ENCODE results near the gene KRT36.

Gene KRT36

DNA sequence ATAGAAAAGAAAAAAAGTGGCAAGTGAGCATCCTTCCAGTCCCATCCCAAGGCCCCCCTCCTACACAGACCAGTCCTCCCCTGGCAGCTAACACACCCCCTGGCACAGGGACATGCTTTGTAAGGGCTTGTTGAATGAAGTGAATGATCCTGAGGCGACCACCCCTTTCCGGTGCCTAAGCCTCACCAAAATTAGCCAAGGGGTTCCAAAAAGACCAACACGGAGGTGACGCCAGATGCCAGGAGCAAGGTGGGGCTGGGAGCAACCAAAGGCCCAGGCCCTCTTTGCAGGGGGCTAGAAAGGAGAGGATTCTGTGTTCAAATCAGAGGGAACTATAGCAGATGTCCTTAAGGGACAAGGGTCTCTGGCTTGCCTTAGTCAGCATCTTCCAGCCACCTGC is 14.3 kb downstream of the KRT36 start:
- Histone ChIP-seq H3K79me2 (ENCODE audit: low read length) (no peaks in the 10 kb centered on the region), H3K27ac (ENCODE audit: low read length) (no peak overlapping the region), H3K9me2 (replicated peaks; ENCODE audit: insufficient read depth, low read length) (no peaks in the 10 kb centered on the region), H3K9me3 (replicated peaks; ENCODE audit: insufficient read depth, low read length) (no peaks in the 10 kb centered on the region), H3K27me3 (replicated peaks; ENCODE audit: insufficient read depth, low read length) (no peaks in the 10 kb centered on the region), H3K4me1 (ENCODE audit: low read length) (no peaks in the 10 kb centered on the region), H4K20me1 (ENCODE audit: insufficient read depth, low read length) (no peaks in the 10 kb centered on the region), H3K9ac (ENCODE audit: low read length) (no peak overlapping the region), H3K4me2 (ENCODE audit: low read depth, low read length) (no peak overlapping the region), H3K36me3 (replicated peaks; ENCODE audit: insufficient read depth, low read length) (no peaks in the 10 kb centered on the region), H3F3A (ENCODE audit: insufficient read depth, low read length) (no peaks in the 10 kb centered on the region), H2AFZ (ENCODE audit: low read length) (no peak overlapping the region), H3K4me3 (ENCODE audit: low read length) (no peak overlapping the region)
- DNase-seq = no peak
- TF ChIP-seq, protein P1, sequence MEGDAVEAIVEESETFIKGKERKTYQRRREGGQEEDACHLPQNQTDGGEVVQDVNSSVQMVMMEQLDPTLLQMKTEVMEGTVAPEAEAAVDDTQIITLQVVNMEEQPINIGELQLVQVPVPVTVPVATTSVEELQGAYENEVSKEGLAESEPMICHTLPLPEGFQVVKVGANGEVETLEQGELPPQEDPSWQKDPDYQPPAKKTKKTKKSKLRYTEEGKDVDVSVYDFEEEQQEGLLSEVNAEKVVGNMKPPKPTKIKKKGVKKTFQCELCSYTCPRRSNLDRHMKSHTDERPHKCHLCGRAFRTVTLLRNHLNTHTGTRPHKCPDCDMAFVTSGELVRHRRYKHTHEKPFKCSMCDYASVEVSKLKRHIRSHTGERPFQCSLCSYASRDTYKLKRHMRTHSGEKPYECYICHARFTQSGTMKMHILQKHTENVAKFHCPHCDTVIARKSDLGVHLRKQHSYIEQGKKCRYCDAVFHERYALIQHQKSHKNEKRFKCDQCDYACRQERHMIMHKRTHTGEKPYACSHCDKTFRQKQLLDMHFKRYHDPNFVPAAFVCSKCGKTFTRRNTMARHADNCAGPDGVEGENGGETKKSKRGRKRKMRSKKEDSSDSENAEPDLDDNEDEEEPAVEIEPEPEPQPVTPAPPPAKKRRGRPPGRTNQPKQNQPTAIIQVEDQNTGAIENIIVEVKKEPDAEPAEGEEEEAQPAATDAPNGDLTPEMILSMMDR (IDR thresholded peaks at IDR 0.05; ENCODE audit: low read length) = no peak
- no peak for TF ChIP-seq EZH2phosphoT487 (IDR thresholded peaks at IDR 0.05; ENCODE audit: low read length)
- no peak for TF ChIP-seq EZH2 (optimal IDR thresholded peaks at IDR 0.05; ENCODE audit: low read depth, low read length)

DNA sequence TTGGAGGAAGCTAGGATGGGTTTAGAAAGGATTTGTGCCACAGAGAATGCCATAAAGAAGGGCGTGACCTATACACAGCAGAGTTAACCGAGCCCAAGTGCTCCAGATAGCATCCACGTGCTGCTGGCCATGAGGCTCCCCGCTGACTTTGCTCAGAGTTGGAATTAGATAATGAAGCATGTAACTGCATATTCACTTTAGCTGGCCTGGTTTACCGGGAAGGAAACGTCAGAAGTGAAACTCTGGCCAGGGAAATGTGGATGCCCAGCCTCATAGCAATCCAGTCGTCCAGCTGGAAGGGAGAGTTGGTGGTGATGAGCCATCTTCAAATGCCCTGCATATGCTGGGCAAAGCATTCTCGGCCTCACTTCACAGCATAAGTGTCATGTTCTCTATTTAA is 14.8 kb downstream of the KRT36 start:
- no peaks in the 10 kb centered on the region for H3K9me3 ChIP-seq (replicated peaks; ENCODE audit: insufficient read depth, low read length)
- no peaks in the 10 kb centered on the region for H3K4me1 ChIP-seq (ENCODE audit: low read length)
- no peaks in the 10 kb centered on the region for H4K20me1 ChIP-seq (ENCODE audit: insufficient read depth, low read length)
- H3K27ac ChIP-seq (ENCODE audit: low read length) = no peak overlapping the region
- no peaks in the 10 kb centered on the region for H3K27me3 ChIP-seq (replicated peaks; ENCODE audit: insufficient read depth, low read length)
- no peak for DNase-seq
- H3K4me2 ChIP-seq (ENCODE audit: low read depth, low read length) = no peak overlapping the region
- H3K4me3 ChIP-seq (ENCODE audit: low read length) = no peak overlapping the region
- no peaks in the 10 kb centered on the region for H3K79me2 ChIP-seq (ENCODE audit: low read length)
- H2AFZ ChIP-seq (ENCODE audit: low read length) = no peak overlapping the region
- no peaks in the 10 kb centered on the region for H3K36me3 ChIP-seq (replicated peaks; ENCODE audit: insufficient read depth, low read length)
- no peak overlapping the region for H3K9ac ChIP-seq (ENCODE audit: low read length)
- TF ChIP-seq, protein P1 (IDR thresholded peaks at IDR 0.05; ENCODE audit: low read length) = no peak
- TF ChIP-seq EZH2phosphoT487 (IDR thresholded peaks at IDR 0.05; ENCODE audit: low read length) = no peak
- TF ChIP-seq EZH2 (optimal IDR thresholded peaks at IDR 0.05; ENCODE audit: low read depth, low read length) = no peak
- H3F3A ChIP-seq (ENCODE audit: insufficient read depth, low read length) = no peaks in the 10 kb centered on the region
- H3K9me2 ChIP-seq (replicated peaks; ENCODE audit: insufficient read depth, low read length) = no peaks in the 10 kb centered on the region

DNA sequence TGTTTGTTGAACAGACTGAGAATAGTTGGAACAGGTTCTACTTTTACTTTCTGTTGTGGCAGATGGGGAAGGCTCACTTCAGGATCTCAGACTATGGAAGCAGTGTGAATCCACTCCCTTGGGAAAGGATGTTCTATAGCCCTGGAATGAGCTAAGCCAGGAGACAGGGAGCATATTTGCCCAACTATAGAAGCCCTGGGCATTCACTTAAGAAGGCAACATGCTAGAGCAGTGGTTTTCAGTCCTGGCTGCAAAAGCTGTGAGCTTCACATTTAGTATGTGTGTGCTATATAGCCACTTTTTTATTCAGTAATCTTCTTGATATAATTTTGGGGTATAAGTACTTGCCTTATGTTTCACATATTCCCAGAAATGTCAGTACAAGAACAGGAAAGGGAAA is 21.4 kb downstream of the KRT36 start:
- Histone ChIP-seq H3K27ac (ENCODE audit: low read length) (no peak overlapping the region), H3K4me1 (ENCODE audit: low read length) (no peaks in the 10 kb centered on the region), H3K4me2 (ENCODE audit: low read depth, low read length) (no peak overlapping the region), H3K79me2 (ENCODE audit: low read length) (no peaks in the 10 kb centered on the region), H4K20me1 (ENCODE audit: insufficient read depth, low read length) (no peaks in the 10 kb centered on the region), H3K9me2 (replicated peaks; ENCODE audit: insufficient read depth, low read length) (no peaks in the 10 kb centered on the region), H3K9ac (ENCODE audit: low read length) (no peak overlapping the region), H2AFZ (ENCODE audit: low read length) (no peak overlapping the region), H3K36me3 (replicated peaks; ENCODE audit: insufficient read depth, low read length) (no peaks in the 10 kb centered on the region), H3K9me3 (replicated peaks; ENCODE audit: insufficient read depth, low read length) (no peaks in the 10 kb centered on the region), H3F3A (ENCODE audit: insufficient read depth, low read length) (no peaks in the 10 kb centered on the region), H3K27me3 (replicated peaks; ENCODE audit: insufficient read depth, low read length) (0 out of 2 replicates have a peak, but pooled peaks cover 4% of the 10 kb centered on the region), H3K4me3 (ENCODE audit: low read length) (no peak overlapping the region)
- no peak for DNase-seq
- TF ChIP-seq EZH2 (optimal IDR thresholded peaks at IDR 0.05; ENCODE audit: low read depth, low read length) (no peak), EZH2phosphoT487 (IDR thresholded peaks at IDR 0.05; ENCODE audit: low read length) (no peak)
- TF ChIP-seq, protein P1 (IDR thresholded peaks at IDR 0.05; ENCODE audit: low read length) = no peak
